C1 segment of cervical spinal cord (tissue), 14 donors: ENCODE results near the gene PTPN20.

Experiments used
- DNase-seq, 14 donors: peaks; one replicate each; lab custom pipeline; 2025; lab: John Stamatoyannopoulos, UW

The PTPN20 gene

DNA sequence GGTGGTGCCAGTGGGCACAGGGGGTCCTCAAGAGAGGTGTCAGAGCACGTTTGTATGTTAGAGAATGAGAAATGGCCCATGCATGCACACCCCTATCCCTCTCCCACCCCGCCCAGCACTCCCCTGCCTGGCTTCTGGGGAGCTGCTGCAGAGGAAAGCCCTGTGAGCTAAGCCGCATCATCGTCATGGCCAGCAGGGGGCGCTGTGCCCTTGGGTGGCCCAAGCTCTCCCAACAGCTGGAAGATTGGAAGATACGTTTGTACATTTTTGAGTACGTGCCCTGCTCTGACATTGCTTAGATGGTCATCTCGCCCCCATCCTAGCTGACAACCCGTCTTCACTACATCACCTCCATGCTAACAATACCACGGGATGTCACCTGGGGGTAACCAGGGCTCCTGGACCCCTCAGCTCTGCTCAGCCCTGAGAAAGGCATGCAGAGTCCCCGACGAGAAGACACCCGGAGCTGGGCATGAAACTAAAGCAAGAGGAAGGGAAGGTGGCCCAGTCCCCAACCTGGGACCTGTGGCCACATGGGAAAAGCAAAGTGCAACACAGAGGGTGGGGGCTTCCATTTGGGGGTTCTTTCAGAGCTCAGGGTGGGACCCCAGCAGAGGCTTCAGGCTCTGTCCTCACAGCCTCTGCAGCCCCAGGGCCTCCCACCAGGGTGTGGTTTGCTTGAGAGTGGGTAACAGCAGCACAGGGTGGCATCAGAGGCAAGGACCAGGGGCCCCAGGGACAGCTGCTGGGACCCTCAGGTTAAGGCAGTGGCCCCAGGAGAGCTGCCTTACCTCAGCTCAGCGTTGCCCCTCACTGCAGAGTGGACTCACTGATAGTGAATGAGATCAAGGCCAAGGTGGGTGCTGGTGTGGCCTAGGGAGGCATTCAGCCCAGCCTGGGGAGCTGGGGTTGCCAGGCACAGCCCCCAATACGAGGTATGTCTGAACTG, 136.6 kb downstream of the PTPN20 start:
- DNase-seq: peak in 11 of 14 donors; percentile 17 to 73 (median 32)

DNA sequence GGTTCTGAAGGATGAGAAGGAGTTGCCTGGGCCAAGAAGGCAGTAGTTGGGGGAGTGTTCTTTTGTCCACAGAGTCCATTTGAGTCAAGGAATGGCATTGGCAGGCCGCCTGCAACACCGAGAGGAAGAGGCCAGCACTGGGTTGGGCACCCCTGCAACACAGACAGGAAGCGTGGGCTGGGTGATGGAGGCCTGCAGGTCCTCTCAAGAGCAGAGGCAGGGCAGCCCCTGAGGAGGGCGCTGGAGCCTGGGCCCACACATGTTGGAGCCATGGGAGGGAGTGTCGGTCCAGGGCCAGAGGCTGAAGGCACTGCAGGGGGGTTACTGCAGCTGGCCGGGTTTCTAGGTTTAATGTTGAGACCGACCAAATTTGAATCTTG, 137.3 kb downstream of the PTPN20 start:
- no peak for DNase-seq

DNA sequence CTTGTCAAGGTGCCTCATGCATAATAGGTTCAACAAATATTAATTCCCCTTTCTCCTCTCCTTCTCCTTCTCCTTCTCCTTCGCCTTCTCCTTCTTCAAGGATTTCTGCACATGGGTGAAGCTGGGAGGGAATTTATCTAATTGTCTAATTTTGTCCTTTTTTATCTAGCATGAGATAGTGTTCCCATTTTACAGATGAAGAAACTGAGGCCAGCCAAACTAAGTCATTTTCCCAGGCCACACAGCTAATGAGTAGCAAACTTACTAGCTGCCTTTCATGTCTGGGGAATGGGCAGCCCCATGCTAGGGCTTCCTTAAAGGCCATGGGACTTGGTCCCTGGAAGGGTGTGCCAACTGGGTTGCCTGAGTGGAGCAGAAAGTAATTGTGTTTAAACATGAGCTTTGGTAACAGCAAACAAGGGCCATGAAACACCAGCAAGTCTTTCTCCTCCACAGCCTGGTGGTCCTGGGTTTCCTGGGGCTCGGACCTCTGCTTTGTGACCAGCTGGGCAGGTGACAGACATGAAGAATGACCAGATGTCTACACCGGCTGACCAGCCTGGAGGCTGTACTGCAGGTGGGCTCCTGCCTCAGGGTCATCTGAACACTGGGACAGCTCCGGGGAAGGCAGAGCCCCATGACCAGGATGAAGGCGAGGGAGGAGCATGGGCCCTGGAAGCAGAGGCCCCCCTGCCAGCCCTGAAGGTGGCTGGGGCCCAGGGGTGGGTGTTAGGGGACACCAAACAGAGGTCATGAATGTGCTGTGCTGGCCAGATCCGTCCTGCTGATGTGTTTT, 138.0 kb downstream of the PTPN20 start:
- no peak for DNase-seq

DNA sequence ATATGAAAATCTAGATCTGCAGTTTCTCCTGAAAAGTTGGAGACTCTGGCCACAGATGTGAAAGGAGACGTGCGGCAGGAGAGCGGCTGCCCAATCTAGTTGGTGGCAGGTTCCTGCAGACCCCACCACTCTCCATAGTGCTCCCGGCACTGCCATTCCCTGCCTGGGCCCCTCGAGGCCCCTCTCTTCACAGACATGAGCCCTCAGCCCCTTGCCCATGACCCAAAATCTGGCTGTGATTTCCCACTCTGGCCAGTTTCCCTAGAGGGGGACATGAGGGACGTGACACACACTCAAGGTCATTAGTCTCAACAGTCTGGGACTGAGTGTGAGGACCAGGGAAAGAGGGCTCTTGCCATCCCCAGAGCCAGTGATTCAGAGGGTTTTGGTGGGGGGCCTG, 138.7 kb downstream of the PTPN20 start:
- DNase-seq: no peak

GRCh38 chr10:47050618-47051455, 139.6 kb downstream of the PTPN20 start:
- DNase-seq: no peak

- no peak for DNase-seq
Measured at GRCh38 chr10:47051741-47052238, 140.6 kb downstream of the PTPN20 start.
